Endometrium (tissue), 2 donors: Measurements from ENCODE around the gene OR8D1.

Source experiments
- FAIRE-seq: peaks from 2 replicates; lab custom pipeline; 2012; peaks lifted over from hg19 to GRCh38; lab: Jason Lieb, UNC
- donor health status: control.
- donor health status: control.

The OR8D1 gene

GRCh38 chr11:124313849-124314248 is at the start of gene OR8D1:
TSS of gene OR8D1 (minus strand) at chr11:124313949. CDS start at chr11:124310766, 3,183 bp downstream.
- no peak for FAIRE-seq

DNA sequence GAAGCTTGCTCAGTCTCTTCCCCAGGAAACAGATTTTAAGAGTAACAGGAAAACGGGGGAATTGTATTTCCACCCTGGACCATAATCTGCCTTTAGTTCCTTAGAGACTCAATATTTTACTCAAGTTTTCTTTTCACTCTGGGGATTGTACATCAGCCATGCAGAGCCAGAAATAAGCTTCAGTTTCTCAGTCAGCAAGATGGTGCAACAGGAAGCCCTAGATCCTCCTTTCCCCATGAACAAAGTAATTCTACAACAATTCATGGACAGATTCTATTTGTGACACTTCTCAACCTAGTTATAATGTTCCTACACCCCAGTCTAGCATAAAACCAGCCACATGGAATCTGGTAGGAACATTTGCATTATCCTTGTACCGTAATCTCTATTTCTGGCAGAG is 45.8 kb upstream of the OR8D1 start:
- no peak for FAIRE-seq

GRCh38 chr11:124346311-124346955 is 32.7 kb upstream of the OR8D1 start:
- no peak for FAIRE-seq

DNA sequence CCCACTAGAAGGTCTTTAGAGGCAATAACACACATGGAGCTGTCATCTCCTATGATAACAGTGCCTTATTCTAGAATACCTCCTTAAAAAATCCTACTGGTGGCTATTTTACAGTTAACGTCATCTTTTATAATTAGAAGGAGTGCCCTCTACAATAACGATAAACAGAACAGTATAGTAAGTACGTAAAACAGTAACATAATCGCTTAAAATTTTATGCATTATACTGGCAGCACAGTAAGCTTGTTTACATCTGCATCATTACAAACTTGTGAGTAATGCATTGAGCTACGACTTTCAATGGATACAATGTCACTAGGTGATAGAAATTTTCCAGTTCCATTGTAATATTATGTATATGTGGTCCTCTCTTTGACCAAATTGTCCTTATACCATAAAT is 30.6 kb upstream of the OR8D1 start:
- no peak for FAIRE-seq

DNA sequence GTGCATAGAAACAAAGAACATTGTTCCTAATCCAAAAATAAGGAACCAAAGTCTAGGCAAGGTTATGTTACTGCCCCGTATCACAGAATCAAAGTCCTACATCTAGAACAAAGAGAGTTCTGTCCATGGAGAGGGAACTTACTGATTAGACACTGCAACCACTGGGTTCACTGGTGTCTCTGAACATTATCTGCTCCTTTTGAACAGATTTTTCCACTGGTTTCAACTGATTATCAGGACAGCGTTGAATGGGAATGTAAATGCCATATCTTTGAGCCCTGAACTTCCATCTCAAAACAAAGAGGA is 26.3 kb upstream of the OR8D1 start:
- no peak for FAIRE-seq

GRCh38 chr11:124339396-124340141 is 25.8 kb upstream of the OR8D1 start:
- no peak for FAIRE-seq

- FAIRE-seq, result no peak
Measured at GRCh38 chr11:124331873-124332272, 18.1 kb upstream of the OR8D1 start.

DNA sequence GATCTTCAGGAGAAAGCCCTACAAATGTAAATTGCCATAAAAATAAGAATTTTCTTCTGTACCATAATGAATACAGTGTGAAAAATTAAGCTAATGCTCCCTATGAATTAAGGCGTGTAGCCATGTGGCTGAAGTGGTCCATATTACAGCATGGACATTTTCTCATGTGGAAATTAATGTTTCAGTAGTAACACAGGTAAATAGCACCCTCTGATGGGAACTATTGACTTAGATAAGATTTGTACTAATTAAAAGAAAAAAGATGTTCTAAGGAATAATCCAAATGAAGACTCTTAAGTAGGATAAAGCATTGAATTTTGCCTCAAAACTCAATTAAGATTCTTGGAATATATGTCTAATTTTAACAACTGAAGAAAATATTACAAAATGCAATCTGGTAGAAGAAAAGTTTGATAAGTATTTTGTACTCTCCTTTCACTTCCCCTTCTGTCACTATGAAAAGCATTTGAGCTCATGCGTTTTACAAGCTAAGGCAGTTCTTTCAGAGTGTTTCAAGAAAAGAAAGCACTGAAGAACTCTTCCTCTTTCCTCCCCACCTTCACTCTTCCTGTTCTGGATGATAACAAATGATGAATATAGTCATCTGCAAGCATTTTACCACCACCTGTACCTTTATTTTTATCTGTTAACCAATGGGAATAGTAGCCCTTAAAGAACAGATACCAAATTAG is 16.2 kb upstream of the OR8D1 start:
- FAIRE-seq, result no peak

GRCh38 chr11:124327775-124328174 is 14.0 kb upstream of the OR8D1 start:
- FAIRE-seq, result no peak

GRCh38 chr11:124322356-124322755 is 8.6 kb upstream of the OR8D1 start:
- FAIRE-seq, result no peak

- FAIRE-seq, result no peak
Measured at GRCh38 chr11:124320097-124320496, 6.3 kb upstream of the OR8D1 start, which contains the start of gene OR8D2. TSS of gene OR8D2 (minus strand) at chr11:124320197. CDS start at chr11:124320197, 0 bp downstream.

- no peak for FAIRE-seq
Measured at GRCh38 chr11:124315052-124315451, 1.3 kb upstream of the OR8D1 start.

DNA sequence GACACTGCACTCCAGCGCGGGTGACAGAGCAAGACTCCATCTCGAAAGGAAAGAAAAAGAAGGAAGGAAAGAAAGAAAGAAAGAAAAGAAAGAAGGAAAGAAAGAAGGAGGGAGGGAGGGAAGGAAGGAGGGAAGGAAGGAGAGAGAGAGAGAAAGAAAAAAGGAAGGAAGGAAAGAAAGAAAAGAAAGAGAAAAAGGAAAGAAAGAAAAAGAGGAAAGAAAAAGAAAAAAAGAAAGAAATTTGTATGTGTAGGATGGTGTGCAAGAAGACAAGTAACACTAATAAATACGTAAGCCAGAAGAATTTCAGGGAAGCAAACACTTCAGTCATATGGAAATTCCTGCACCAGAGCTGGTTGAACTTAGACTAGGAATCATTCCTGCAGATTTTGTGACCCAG is 618 bp downstream of the OR8D1 start:
- FAIRE-seq, result no peak

- FAIRE-seq, result no peak
Measured at GRCh38 chr11:124311670-124312069, 2.1 kb downstream of the OR8D1 start.

DNA sequence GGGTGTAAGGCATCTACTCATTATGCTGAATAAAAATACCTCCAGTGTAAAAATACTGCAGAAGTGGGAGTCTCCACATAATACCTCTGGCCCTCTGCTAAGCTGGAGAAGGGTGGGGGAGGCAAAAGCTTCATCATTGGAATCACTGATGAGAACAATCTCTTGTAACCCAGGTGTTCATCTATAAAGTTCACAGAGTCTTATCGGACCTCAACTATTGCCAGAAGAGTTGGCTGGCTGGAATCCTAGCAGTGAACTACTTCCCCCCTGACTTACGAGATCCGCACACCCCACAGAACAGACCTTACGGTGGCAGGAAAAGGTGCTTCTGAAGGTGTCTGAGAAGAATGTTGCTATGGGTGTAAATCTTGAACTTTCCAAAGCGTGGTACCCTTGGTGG is 2.5 kb downstream of the OR8D1 start:
- FAIRE-seq, result no peak

GRCh38 chr11:124310721-124311120 is 3.0 kb downstream of the OR8D1 start:
- FAIRE-seq, result no peak

DNA sequence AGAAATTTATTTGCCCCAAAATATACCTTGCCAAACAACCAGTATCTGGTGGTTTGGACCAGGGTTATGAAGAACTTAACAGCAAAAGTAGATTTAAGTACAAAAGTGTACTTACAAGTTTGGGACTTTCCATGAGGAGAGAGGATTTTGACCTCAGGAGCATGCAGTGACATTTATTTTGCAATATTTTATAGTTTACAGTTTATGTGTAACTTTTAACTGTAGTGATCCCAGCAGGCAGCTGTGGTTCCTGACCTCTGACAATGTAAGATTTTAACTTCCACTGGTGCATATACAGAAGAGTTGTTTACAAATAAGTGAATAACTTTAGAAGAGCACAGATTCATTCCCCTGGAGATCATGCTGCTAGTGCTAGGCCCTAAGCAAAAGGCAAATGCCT is 6.7 kb downstream of the OR8D1 start:
- no peak for FAIRE-seq

GRCh38 chr11:124302347-124303125 is 11.2 kb downstream of the OR8D1 start:
- FAIRE-seq, result no peak

DNA sequence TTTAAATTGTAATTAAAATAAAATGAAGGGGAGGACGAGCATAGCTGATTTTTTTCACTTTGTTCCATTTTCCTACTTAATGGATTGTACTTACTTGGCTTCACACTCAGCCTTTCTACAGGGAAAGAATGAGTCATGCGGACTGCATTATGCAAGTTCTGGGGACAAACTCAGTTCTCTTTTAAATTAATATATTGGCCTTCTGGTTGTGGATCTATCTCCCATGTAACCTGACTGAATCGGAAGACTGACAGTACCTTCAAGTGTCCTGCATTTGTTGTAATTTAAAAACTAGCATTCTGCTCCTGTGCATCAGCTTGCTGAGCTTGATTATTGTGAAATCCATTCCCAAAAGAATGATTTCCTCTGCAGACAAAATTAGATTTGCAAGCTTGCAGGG is 12.2 kb downstream of the OR8D1 start:
- FAIRE-seq, result no peak

GRCh38 chr11:124297921-124298320 is 15.8 kb downstream of the OR8D1 start:
- FAIRE-seq, result no peak

DNA sequence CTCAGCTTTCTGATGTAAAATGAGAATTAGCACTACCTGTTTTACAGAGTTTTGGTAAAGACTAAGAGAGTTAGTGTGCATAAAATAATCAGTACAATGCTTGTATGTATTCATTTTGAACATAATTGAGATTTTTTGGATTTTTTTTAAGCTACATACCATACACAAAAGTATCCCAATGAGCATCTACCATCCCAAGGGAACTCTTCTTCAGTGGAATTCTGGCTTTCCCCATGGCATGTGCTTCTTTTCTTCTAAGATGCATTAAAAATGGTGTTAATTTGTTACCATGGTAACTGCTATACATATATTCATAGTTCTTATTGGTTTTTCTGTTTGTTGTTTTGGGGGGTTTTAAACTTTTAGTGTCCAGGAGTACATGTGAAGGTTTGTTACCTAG is 17.7 kb downstream of the OR8D1 start:
- no peak for FAIRE-seq

- no peak for FAIRE-seq
Measured at GRCh38 chr11:124294687-124295086, 19.1 kb downstream of the OR8D1 start.
